CD4-positive, alpha-beta T cell treated with Interleukin-1 beta for 1 hour (primary cell): Measurements from ENCODE around the gene RLF.
A peak's percentile ranks its signal among the peaks of the same experiment; 100 is the strongest.
"Not testable (repeated sequence)": the region's sequence is repeated elsewhere in the genome, so short reads cannot be mapped to it uniquely, and the experiment has no call there.

Source experiments
- DNase-seq, 2 donors: peaks; one replicate each; pipeline ENCODE4 v3.0.0-alpha.2; 2020 to 2022

RLF gene

DNA sequence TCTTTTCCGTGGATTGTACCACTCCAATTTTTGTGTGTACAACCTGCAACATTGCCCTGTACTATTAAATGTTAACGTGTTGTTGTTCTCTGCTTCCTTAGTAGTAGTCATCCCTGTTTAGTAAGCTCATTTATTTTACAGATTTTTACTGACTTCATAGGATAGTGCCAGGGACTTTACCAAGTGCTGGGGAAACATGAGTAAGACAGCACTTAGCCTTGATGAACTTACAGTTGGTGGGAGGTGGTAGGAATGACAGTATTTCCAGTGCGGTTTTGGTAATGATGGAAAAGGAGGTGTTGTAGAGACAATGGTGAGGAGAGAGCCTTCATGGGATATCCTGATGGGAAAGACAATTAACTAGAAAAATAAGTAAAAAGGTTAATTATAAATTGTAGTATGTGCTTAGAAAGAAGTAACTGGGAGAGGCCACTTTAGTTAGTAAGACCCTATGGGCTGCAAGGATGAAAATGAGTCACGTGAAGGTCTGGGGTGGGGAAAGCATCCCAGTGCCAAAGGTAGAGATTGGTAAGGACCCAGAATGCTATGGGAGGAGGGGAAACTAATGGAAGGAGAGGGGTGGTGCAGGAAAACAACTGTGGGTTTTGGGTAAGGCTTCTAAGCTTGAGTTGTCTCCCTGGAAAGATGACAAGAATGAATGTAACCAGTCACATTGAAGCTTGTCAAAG is 1.7 kb downstream of the RLF start:
- DNase-seq = no peak

DNA sequence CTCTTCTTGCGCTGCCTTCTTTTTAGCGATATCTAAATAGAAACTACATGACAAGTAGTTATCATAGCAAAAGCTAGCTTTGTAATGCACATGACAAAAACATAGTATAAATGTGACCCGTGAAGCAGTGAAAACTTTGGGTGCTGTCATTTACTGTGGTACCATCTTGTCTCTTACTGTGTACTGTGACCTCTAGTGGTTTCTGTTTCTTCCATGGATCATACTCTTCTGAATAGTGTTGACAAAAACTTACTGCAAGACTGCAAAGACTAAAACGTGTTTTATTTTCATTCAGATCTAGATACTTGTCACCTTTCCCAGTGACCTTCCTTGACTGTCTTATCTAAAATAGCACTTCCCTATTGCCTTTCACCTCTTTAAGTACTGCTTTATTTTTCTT is 6.1 kb downstream of the RLF start:
- DNase-seq = no peak

DNA sequence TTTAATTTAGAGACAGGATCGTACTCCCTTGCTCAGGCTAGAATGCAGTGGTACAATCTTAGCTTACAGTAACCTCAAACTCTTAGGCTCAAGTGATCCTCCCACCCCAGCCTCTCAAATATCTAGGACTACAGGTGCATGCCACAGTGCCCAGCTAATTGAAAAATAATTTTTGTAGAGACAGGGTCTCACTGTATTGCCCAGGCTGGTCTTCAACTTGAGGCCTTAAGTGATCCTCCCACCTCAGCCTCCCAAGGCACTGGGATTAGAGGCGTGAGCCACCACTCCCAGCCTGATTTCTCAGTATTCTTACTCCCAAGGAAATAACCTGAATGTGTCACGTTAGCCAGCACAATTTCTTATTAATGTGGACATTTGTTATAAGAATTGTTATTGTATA is 9.8 kb downstream of the RLF start:
- no peak for DNase-seq

DNA sequence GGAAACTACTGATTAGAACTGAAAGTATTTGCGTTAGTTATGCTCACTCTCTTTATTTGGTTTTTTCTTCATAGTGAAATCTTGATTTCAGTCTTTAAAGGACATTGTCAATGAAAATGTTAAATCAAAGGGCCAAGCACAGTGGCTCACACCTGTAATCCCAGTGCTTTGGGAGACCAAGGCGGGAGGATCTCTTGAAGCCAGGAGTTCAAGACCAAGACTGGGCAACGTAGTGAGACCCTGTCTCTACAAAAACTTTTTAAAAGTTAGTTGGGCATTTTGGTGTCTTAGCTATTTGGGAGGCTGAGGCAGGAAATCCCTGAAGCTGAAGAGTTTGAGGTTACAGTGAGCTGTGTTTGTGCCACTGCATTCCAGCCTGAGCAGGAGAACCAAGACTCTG is 13.6 kb downstream of the RLF start:
- DNase-seq = no peak

DNA sequence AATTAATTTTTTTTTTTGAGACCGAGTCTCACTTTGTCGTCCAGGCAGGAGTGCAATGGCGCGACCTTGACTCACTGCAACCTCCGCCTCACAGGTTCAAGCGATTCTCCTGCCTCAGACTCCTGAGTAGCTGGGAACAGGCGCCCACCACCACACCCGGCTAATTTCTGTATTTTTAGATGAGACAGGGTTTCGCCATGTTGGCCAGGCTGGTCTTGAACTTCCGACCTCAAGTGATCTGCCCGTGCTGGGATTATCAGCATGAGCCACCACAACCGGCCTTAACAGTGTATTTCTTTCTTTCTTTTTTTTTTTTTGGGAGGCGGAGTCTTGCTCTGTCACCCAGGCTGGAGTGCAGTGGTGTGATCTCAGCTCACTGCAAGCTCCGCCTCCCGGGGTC is 15.8 kb downstream of the RLF start:
- not testable (repeated sequence) for DNase-seq

DNA sequence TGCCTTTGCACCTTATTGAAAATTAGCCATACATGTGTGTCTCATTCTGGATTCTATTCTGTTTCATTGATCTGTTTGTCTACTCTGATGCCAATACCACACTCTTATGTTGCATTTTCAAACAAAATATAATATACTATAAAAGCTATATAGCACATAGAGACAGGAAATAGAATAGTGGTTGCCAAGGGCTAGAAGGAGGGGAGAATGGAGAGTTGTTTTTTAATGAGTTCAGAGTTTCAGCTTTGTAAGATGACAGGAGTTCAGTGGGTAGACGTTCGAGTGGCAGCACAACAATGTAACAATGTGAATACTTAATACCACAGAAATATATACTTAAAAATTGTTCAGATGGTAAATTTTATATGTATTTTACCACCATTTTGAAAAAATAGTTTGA is 17.0 kb downstream of the RLF start:
- DNase-seq = no peak

DNA sequence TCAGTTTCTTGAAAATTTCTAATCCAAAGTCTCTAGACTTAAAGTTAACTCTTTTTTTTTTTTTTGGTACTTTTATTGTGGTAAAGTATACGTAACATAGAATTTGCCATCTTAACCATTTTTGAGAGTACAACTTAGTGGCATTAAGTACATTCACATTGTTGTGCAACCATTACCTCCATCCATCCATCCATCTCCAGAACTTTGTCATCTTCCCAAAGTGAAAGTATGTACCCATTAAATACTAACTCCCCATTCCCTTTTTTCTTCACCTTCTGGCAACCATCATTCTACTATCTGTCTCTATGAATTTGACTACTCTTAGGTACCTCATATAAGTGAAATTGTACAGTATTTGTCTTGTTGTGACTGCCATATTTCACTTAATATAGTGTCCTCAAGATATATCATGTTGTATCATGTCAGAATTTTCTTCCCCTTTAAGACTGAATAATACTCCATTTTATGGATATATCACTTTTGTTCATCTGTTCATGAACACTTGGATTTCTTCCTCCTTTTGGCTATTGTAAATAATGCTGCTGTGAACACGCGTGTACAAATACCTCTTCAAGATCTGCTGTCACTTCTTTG is 18.4 kb downstream of the RLF start:
- no peak for DNase-seq

DNA sequence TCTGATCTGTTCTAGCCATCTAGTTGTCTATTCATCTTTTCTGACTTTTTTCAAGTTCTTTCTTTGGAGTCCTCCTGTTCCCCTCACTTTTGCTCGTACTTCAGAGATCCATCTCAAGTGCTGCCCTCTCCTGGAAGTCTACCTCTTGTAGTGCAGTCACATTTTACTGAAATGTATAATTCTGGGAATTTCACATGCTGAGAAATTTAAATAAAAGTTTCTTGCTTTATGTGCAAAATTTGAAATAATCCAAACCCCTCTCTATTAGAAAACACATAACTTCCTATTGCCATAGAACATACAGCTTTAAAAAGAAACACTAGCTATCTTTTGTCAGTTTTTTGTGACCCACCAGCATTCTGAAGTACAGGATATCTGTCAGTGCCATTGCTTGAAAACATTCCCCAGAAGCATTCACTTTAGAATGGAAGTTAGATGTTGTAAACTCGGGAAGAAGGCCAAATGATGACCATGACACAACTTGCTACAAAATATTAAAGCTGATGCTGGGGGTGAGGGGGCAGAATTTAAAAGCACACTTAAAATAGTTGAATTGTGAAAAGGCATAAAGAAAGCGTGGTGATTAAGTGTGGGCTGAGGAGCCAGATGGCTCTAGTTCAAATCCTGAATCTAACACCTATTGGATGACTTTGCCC is 22.0 kb downstream of the RLF start:
- peak in 1 of 2 donors; percentile 23 for DNase-seq

DNA sequence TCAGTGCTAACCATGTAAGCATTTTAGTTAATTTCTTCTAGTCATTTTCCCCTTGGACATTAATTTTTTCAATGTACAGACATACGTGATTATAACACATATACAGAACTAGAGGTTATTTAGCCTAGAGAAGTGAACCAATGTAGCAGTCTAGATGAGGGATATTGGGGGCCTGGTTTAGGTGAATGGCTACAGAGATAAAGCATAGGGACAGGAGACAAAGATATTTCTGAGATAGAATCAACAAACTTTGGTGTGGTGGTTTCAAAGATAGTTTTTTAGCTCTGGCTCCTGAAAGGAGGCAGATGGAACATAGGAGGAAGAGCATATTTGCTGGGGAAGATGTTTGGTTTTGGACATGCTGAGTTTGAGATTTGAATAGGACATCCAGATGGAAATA is 23.0 kb downstream of the RLF start:
- no peak for DNase-seq

DNA sequence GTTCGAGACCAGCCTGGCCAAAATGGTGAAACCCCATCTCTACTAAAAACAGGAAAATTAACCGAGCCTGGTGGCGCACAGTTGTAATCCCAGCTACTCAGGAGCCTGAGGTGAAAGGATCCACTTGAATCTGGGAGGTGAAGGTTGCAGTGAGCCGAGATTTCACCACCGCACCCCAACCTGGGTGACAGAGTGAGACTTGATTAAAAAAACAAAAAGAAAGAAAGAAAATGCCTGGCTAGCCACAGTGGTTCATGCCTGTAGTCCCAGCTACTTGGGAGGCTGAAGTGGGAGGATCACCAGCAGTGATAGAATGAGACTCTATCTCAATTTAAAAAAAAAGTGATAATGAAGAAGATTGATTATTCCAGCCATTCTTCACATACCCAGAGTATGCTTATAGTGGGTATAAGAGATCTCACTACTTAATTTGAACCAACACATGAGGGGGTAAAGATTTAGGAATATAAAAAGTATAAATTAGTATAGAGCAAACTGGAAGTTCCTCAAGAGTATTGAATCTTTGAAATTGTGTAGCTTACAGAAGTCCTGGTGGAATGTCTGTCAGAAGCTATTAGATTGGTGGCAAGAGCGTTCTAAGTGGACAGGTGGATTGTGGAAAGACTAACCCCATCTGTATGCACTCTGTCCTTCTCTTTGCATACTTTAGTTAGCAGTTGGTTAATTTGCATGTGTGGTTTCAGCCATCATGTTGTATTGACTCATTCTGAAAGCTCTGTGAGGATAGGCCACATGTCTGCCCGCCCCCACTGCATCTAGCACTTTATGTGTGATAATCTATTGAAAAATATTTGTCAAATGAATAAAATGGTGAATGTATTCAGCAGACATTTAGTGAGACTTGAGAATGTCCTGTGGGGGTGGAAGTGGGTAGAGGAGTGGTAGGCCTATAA is 25.0 kb downstream of the RLF start:
- DNase-seq = peak in 1 of 2 donors; percentile 20

DNA sequence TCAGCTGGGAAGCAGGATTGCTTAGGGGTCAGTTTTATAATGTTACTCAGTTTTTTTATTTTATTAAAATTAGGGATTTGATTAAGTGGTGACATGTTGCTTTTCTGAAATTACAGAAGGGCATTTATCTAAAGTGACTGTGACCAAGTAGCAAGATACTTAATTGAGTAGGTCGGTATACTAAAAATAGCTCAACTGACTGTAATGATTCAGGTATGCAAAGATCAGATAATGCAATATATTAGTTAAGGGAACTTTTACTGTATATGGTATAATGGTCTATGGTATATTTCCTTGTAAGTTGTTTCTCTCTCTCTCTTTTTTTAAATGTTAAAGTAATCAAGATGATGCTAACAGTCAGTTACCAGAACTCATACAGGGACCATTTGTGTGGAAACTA is 26.2 kb downstream of the RLF start:
- DNase-seq = no peak

DNA sequence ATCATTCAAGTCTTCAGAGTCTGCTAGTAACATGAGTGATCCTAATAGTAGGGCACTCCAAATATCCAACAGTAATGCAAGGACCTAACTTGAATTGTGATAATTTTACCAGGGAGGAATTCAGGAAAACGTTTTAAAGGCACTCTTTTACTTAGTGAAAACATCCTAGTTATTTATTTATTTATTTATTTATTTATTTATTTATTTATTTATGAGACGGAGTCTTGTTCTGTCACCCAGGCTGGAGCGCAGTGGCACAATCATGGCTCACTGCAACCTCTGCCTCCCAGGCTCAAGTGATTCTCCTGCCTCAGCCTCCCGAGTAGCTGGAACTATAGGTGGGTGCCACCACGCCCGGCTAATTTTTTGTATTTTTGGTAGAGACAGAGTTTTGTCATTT is 33.5 kb downstream of the RLF start:
- not testable (repeated sequence) for DNase-seq

DNA sequence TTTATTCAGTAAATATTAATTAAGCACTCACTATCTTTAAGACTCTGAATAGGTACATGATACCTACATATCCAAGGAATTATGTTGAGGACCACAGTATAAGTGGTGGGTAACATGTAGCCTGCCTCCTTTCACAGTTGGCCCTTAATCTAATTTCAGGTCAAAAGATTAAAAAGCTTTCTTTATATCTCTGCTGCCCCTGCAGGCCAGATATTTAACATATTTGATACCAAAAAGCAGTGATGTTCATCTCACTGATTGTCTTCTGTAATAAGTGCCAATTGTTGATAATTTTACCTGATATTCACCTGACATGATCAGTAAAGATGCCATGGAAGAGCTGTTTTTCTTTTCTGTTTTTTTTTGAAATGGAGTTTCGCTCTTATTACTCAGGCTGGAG is 36.5 kb downstream of the RLF start:
- DNase-seq = no peak

DNA sequence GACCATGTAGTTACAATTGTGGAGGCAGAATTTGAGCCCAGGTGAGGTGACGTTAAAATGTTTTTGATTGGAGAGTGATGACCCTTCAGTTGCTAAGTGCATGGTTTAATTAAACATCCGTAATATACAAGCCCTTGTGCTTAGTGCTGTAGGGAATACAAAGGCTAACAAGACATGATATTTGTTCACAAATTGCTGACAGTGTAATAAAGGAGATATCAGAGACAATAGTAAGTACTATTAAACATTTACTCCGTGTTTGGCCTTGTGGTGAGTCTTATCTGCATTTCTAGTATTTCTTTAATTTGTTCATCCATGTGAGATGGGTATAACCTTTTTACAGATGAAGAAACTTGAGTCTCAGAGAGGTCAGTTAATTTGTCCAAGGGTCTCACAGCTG is 37.9 kb downstream of the RLF start:
- no peak for DNase-seq

DNA sequence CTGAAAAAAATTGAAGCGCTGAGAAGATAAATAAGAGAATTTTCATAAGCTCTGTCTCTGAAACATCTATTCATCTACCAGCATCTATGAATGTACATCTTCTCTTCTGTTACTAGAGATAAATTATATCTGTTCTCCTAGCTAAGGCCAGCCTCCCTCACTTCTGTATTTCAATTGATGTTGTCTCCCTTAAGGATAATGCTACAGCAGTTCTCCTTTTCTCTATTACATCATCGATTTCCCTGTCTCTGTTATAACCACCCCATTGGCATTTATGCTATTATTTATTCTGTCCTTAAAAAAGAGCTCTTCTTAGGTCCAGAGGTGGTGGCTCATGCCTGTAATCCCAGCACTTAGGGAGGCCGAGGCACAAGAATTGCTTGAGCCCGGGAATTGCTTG is 43.7 kb downstream of the RLF start:
- no peak for DNase-seq

DNA sequence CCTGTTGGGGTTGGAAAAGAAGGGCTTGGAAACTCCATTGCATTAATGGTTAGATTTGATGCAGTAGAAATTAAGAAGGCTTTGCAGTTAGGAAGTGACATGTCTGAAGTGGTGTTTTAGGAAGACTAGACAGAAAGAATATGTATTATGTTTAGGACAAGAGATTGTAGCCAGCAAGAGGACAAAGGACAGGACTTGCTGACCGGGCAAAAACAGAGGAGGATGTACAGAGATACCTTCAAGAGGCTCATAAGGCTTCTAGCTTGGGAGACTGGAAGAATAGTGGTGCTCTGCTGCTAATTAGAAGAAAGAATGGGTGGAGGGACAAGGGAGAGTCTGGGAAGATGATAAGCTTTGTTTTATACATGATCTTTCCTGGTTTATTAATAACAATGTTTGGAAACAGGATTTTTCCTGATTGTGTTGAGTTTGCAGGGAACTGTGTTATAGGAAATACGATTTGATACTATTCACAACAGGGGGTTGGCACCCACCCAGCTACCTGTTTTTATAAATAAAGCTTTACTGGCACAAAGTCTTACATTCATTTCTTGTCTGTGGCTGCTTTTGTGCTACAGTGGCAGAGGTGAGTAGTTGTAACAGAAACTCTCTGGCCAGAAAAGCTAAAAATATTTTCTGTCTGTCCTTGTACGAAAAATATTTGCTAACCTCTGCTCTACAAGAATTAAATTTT is 49.5 kb downstream of the RLF start:
- DNase-seq = no peak

DNA sequence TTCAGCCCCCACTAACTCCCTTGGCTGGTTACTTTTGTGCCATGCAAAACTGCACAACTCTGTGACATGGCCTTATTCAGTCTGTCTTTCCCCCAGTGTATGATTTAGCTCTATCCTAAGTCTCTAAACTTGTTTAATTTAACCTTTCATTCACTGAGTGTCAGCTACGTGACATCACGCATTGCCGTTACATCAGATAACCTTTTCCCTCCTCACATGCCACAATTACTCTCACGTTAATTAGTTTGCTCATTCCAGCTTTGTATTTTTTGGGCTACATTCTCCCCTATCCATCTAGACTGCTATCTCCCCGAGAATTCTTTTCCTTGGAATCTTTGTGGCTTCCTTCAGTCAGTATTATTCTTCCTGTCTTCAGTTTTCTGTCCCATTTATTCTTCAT is 57.1 kb downstream of the RLF start:
- DNase-seq = no peak

DNA sequence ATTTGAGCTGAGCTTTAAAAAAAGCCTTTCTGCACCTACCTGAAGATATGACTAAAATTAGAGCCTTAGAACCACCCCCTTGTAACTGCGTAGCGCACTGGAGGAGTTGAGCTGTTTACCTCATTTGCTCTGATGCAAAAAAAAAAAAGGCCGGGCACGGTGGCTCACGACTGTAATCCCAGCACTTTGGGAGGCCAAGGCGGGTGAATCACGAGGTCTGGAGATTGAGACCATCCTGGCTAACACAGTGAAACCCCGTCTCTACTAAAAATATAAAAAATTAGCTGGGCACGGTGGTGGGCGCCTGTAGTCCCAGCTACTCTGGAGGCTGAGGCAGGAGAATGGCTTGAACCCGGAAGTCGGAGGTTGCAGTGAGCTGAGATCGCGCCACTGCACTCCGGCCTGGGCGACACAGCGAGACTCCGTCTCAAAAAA is 60.3 kb downstream of the RLF start:
- DNase-seq = not testable (repeated sequence)

DNA sequence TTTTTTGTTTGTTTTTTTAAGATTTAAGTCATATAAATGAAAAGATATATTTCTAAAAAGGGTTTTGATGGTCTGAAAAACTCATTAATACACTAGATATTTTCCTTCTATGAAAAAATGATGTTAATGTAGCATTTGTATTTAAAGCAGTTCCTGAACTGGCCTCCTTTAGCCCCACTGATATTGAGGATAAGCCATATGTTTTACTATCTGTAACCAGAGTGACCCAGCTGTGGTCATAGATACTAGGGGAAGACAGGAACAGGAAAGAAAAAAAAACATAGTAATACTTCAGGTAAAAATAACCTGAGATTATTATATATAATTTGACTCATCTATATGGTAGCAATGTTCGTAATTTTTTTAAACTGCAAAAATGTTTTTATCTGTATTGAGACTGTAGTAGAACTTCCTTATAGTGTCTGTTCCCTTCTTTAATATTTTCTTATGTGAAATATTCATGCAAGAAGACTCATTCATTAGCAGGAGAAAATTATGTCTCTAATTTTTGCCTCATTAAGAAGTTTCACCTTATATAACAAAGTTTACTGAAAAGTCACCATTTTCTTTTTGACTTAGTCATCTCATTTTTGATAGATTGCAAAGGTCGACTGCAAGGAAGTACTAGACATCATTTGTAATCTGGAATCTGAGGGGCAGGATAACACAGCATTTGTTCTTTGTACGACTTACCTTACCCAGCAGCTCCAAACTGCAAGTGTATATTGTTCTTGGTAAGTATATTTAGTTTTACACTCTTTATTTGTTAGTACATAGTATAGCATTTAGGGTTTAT is 61.0 kb downstream of the RLF start:
- DNase-seq = no peak

DNA sequence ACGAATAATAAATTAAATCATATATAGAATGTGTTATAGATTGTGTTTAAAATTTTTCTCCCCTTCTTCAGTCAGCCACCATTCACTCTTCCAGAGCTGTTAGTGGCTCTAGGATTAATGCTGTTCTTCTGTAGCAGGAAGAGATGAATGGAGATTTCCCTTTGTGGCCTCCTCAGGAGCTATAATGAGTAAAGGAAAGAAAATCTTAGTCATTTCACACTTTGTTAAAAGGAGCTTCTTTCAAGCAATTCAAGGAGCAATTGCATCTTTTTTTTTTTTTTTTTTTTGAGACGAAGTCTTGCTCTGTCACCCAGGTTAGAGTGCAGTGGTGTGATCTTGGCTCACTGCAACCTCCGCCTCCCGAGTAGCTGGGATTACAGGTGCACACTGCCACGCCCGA is 62.9 kb downstream of the RLF start:
- DNase-seq = no peak

DNA sequence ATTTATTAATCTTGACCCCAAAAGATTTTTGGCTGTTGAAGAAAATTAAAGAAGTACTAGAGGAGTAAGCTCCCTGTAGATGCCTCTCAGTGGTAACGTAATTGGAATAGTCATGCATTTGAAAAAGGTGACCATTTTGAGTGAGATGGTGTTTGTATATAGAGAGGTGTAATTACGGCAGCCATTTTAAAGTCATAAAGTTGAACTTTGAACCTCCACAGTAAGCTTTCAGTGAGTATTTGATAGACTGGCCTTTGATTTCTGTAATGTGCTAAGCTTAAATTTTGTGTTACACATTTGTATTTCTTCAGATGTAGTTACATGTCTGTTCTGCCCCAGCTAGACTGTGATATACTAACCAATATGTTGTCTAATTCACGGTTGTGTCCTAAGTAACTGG is 65.0 kb downstream of the RLF start:
- DNase-seq = no peak

DNA sequence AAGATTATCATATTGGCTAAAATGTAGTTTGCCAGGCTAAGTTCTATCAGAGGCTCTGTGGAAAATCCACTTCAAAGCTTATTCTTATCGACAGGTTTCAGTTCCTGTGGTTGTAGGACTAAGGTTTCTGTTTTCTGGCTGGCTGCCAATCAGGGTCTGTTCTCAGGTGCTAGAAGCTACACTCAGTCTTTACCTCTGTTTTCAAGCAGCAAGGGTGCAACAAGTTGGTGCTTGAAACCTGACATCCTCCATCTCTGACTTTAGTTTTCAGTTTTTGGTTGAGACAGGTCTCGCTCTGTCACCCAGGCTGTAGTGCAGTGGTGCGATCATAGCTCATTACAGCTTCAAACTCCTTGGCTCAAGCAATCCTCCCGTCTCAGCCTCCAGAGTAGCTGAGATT is 71.3 kb downstream of the RLF start:
- peak; percentile 37 to 47 for DNase-seq
